Natural killer cell (primary cell): ENCODE data around the gene ENHO. TPM values are rescaled to one million over a fixed set of nuclear protein-coding genes. Genes with fewer than 3 reads are reported as not detected.

Source experiments
- ATAC-seq, 3 donors: fragments of 150-1000 bp in 2 of 3; fragments of 200-7000 bp in 1 of 3; cut with Tn5 transposase; 1 replicate in 1 of 3; 2 replicates in 2 of 3; pipeline ENCODE4 v1.10.0; 2021; ENCODE audit warnings: mild to moderate bottlenecking in 2 of 3, moderate library complexity in 2 of 3
- DNase-seq, 2 donors: peaks; one replicate each; pipeline versions ENCODE4 v3.0.0 to v3.0.0-alpha.2; 2013 to 2021; ENCODE audit warnings: mixed read lengths in 1 of 2
- H3K27ac ChIP-seq: one replicate; pipeline ENCODE4 v1.5.1; 2013; ENCODE audit warnings: mild to moderate bottlenecking, low read length
- H3K27me3 ChIP-seq: one replicate; pipeline ENCODE4 v1.6.1; 2013; ENCODE audit warnings: low read length; ENCODE audit not compliant: control insufficient read depth, insufficient read depth
- H3K36me3 ChIP-seq: one replicate; pipeline ENCODE4 v1.6.1; 2013; ENCODE audit warnings: low read length; ENCODE audit not compliant: control insufficient read depth, insufficient read depth
- H3K4me1 ChIP-seq: one replicate; pipeline ENCODE4 v1.6.1; 2013; ENCODE audit warnings: low read length; ENCODE audit not compliant: control insufficient read depth, insufficient read depth
- H3K4me3 ChIP-seq: one replicate; pipeline ENCODE4 v1.5.1; 2013; ENCODE audit warnings: low read length
- H3K9me3 ChIP-seq: one replicate; pipeline ENCODE4 v1.6.1; 2013; ENCODE audit warnings: low read length; ENCODE audit not compliant: control insufficient read depth, insufficient read depth
- H3K27ac Mint-ChIP-seq, 2 donors: one replicate each; pipeline ENCODE4 v1.8.0; 2022; ENCODE audit warnings: mild to moderate bottlenecking in 2 of 2, mixed read lengths in 2 of 2, moderate library complexity in 1 of 2
- H3K27me3 Mint-ChIP-seq, 2 donors: one replicate each; pipeline ENCODE4 v1.8.0; 2022; ENCODE audit warnings: low read depth in 2 of 2, mixed read lengths in 2 of 2
- H3K36me3 Mint-ChIP-seq: one replicate; pipeline ENCODE4 v1.8.0; 2022; ENCODE audit warnings: mixed read lengths
- H3K4me1 Mint-ChIP-seq, 2 donors: one replicate each; pipeline ENCODE4 v1.8.0; 2022; ENCODE audit warnings: mixed read lengths in 2 of 2
- H3K4me3 Mint-ChIP-seq: one replicate; pipeline ENCODE4 v1.8.0; 2022; ENCODE audit warnings: mild to moderate bottlenecking, moderate library complexity, mixed read lengths
- H3K9me3 Mint-ChIP-seq, 2 donors: one replicate each; pipeline ENCODE4 v1.8.0; 2022; ENCODE audit warnings: mixed read lengths in 2 of 2
- WGBS: methylation state at CpG from one replicate; pipeline ENCODE4 v1.1.7; 2013; ENCODE audit warnings: missing lambda C conversion rate; ENCODE audit not compliant: insufficient coverage; 5-methylcytosine and 5-hydroxymethylcytosine counted together
- intact Hi-C: fragments of 100-400 bp; cut with micrococcal nuclease; formaldehyde crosslinking; loops from one replicate; pipeline ENCODE4 v1.14.2; 2022
- total RNA-seq, 4 donors: library from RNA; stranded (reverse); fragments of 120-200 nt in 1 of 4; gene quantifications; one replicate each; pipeline versions ENCODE4 v1.2.3 to v1.2.4, GENCODE V29; 2013 to 2022
- TF ChIP-seq, protein P1 (sequence below): fragments of 200-600 bp; IDR thresholded peaks from one replicate; pipeline ENCODE4 v1.8.0; 2022; ENCODE audit warnings: antibody characterized with exemption

The ENHO gene
- total RNA-seq, 3 donors from 2014 or later (not counting 1 experiment from before 2014, with no cell fraction given) = 0.34 to 1.7 TPM; not detected in 1

DNA sequence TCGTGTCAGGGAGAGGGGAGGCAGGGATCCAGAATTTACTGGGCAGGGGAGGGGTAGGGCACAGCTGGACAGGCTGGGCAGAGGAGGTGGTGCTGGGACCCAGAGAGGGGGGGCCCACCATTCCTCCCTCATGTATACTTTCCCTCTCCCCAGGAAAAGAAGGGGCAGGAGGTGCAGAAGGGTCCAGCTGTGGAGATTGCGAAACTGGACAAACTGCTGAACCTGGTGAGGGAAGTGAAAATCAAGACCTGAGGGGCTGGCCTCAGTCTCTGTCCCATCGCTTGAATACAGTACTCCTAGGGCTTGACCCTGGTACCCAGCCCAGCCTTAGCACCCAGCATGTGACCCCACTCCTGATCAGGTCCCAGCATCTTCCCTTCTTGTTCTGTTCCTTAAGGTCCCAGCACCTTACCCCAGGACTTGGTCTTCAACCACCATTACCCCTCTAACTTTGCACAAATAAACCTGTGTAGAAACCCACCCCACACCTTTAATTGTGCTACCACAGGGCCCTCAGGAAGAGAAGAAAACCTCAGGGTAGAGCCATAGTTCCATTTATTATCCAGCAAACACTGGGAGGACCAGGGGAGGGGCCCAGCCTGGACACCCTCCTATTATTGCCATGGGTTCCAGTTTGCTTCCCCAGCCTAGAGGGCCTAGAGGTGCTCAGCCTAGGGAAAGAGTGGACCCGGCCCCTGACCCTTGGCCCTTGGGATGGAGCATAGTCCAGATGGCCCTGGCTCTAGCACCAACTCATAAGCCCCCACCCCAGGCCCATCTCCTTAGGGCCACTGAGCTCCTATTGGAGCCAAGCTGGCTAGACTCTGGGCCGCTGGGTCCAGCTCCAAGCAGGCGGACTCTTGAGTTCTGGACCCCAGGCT, 2.0 kb downstream of the ENHO start:
- Histone ChIP-seq H3K36me3 (no peaks in the 10 kb centered on the region), H3K9me3 (no peaks in the 10 kb centered on the region), H3K27ac (no peak overlapping the region), H3K4me3 (no peak overlapping the region), H3K4me1 (peaks cover 20% of the 10 kb centered on the region), H3K27me3 (peaks cover 2% of the 10 kb centered on the region)
- DNase-seq (no peak), ATAC-seq (no peak)
- Mint-ChIP-seq H3K36me3 (no peaks in the 10 kb centered on the region), H3K9me3 (no peaks in the 10 kb centered on the region), H3K27ac (no peak overlapping the region), H3K27me3 (peaks cover 16 to 18% of the 10 kb centered on the region in 2 donors), H3K4me3 (no peak overlapping the region), H3K4me1 (peaks cover 6 to 19% of the 10 kb centered on the region in 2 donors)
- intact Hi-C loops = no loop called here
- 92% methylated on average over 6 of the region's 6 CpGs for WGBS
- TF ChIP-seq, protein P1, sequence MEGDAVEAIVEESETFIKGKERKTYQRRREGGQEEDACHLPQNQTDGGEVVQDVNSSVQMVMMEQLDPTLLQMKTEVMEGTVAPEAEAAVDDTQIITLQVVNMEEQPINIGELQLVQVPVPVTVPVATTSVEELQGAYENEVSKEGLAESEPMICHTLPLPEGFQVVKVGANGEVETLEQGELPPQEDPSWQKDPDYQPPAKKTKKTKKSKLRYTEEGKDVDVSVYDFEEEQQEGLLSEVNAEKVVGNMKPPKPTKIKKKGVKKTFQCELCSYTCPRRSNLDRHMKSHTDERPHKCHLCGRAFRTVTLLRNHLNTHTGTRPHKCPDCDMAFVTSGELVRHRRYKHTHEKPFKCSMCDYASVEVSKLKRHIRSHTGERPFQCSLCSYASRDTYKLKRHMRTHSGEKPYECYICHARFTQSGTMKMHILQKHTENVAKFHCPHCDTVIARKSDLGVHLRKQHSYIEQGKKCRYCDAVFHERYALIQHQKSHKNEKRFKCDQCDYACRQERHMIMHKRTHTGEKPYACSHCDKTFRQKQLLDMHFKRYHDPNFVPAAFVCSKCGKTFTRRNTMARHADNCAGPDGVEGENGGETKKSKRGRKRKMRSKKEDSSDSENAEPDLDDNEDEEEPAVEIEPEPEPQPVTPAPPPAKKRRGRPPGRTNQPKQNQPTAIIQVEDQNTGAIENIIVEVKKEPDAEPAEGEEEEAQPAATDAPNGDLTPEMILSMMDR = no peak

- H3K27ac Mint-ChIP-seq = no peak overlapping the region
- peaks cover 20% of the 10 kb centered on the region for H3K4me1 ChIP-seq
- intact Hi-C loops = no loop called here
- no peaks in the 10 kb centered on the region for H3K36me3 ChIP-seq
- no peaks in the 10 kb centered on the region for H3K27me3 ChIP-seq
- no peaks in the 10 kb centered on the region for H3K36me3 Mint-ChIP-seq
- 91% methylated on average over 6 of the region's 6 CpGs for WGBS
- H3K9me3 Mint-ChIP-seq = no peaks in the 10 kb centered on the region
- no peak for DNase-seq
- no peak overlapping the region for H3K27ac ChIP-seq
- peaks cover 10 to 12% of the 10 kb centered on the region in 2 donors for H3K27me3 Mint-ChIP-seq
- no peak overlapping the region for H3K4me3 ChIP-seq
- TF ChIP-seq, protein P1 = no peak
- no peaks in the 10 kb centered on the region for H3K9me3 ChIP-seq
- ATAC-seq = no peak
- H3K4me3 Mint-ChIP-seq = no peak overlapping the region
- H3K4me1 Mint-ChIP-seq = peaks cover 6 to 19% of the 10 kb centered on the region in 2 donors
Measured at GRCh38 chr9:34520096-34520495, 2.7 kb downstream of the ENHO start.

DNA sequence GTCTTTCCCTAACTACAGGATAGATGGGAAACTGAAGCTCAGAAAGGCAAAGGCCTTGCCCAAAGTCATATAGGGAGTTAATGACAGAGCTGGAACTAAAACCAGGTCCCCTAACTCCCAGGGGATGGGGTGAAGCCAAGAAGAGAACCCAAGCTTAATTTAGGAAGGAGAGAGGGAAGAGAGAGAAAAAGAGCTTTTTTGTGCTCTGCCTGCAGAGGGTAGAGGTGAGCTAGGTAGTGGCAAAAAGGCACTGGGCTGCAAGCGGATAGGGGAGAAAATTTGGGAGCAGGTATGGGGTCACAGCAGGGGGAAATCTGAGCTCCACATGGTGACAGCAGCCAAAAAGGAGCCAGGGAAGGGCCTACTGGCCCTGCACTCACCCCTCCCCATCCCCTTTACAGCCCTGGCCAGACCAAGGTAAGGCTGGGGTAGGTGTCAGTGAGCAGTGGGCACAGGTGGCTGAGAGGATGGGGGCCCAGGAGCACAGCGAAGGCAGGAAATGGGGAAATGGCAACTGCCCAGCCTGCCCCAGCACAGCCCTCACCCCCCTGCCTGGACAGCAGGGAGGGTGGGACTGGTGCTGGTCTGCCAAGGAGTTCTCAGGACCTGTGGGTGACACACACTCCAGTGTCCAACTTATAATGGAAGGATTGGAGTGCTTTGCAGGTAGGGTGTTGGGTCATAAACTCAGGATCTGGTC, 3.3 kb downstream of the ENHO start:
- 77% methylated on average over 2 of the region's 2 CpGs for WGBS
- TF ChIP-seq, protein P1 = no peak
- no peak overlapping the region for H3K27ac Mint-ChIP-seq

More for the DNA sequence above, 3.3 kb downstream of the ENHO start:
- Histone ChIP-seq H3K27ac (no peak overlapping the region), H3K4me1 (peaks cover 20% of the 10 kb centered on the region), H3K27me3 (no peaks in the 10 kb centered on the region), H3K36me3 (no peaks in the 10 kb centered on the region), H3K9me3 (no peaks in the 10 kb centered on the region), H3K4me3 (no peak overlapping the region)
- intact Hi-C loops = no loop called here
- no peak for ATAC-seq
- DNase-seq = no peak
- H3K27me3 Mint-ChIP-seq = peaks cover 6 to 7% of the 10 kb centered on the region in 2 donors
- H3K4me3 Mint-ChIP-seq = no peak overlapping the region
- H3K36me3 Mint-ChIP-seq = no peaks in the 10 kb centered on the region
- H3K4me1 Mint-ChIP-seq = peaks cover 6 to 19% of the 10 kb centered on the region in 2 donors
- H3K9me3 Mint-ChIP-seq = no peaks in the 10 kb centered on the region
